ENCODE measurements around the gene GGNBP2.

GRCh38 chr17:36514856-36515255 lies 29.9 kb upstream of the GGNBP2 start:
- TF ChIP-seq EZH2 (IDR thresholded peaks at IDR 0.05; ENCODE audit: insufficient read depth, poor library complexity, severe bottlenecking) (no peak), EZH2phosphoT487 (IDR thresholded peaks at IDR 0.05; ENCODE audit: insufficient read depth, low read depth) (no peak)
